Hepatocyte (in vitro differentiated cells): Measurements from ENCODE around the gene GYPC.

Experiments used
- EZH2 ChIP-seq: fragments of 200-600 bp; sonication (generic); IDR thresholded peaks from 2 replicates; pipeline ENCODE4 v1.6.1; 2016; ENCODE audit warnings: antibody characterized with exemption, mild to moderate bottlenecking, borderline replicate concordance
- TF ChIP-seq, protein P1 (sequence below): fragments of 200-600 bp; sonication (generic); IDR thresholded peaks from 2 replicates; pipeline ENCODE4 v1.5.1; 2016; ENCODE audit warnings: antibody characterized with exemption, mild to moderate bottlenecking; ENCODE audit not compliant: poor library complexity

DNA sequence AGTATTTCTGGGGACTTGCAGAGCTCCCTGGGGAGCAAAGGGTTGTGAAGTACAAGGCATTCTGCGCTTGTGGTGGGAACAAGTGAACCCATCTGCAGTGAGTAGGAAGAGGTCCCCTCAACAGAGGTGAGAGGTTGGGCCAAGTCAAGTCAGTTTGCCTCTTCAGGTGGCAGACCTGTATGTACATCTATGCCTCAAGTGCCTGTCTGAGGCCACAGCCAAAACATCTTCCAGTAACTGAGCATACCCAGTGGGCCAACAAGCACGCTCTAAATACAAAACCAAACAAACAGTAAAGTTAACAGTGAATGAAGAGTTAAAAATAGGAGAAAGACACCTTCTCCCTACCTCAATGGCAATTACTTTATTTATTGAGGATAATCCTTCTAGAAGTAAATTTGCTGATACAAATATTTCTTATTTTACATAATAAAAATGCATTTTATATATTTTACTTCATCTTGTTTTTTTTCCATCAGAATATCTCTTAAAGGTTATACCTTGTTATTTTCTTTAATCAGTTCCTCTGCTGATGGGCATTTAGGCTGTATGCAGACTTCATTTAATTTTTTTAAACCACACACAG lies 2.5 kb downstream of the GYPC start:
- TF ChIP-seq, protein P1, sequence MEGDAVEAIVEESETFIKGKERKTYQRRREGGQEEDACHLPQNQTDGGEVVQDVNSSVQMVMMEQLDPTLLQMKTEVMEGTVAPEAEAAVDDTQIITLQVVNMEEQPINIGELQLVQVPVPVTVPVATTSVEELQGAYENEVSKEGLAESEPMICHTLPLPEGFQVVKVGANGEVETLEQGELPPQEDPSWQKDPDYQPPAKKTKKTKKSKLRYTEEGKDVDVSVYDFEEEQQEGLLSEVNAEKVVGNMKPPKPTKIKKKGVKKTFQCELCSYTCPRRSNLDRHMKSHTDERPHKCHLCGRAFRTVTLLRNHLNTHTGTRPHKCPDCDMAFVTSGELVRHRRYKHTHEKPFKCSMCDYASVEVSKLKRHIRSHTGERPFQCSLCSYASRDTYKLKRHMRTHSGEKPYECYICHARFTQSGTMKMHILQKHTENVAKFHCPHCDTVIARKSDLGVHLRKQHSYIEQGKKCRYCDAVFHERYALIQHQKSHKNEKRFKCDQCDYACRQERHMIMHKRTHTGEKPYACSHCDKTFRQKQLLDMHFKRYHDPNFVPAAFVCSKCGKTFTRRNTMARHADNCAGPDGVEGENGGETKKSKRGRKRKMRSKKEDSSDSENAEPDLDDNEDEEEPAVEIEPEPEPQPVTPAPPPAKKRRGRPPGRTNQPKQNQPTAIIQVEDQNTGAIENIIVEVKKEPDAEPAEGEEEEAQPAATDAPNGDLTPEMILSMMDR: no peak
- TF ChIP-seq EZH2: no peak
